ENCODE measurements around the gene ACSL6. TPM values are rescaled to one million over a fixed set of nuclear protein-coding genes. Genes with fewer than 3 reads are reported as not detected.

Gene ACSL6
- total RNA-seq, 2 donors from 2014 or later = 0.23 to 7.9 TPM

GRCh38 chr5:132000677-132001453 lies 10.6 kb downstream of the ACSL6 start:
- WGBS = 89% methylated on average over 7 of the region's 7 CpGs

DNA sequence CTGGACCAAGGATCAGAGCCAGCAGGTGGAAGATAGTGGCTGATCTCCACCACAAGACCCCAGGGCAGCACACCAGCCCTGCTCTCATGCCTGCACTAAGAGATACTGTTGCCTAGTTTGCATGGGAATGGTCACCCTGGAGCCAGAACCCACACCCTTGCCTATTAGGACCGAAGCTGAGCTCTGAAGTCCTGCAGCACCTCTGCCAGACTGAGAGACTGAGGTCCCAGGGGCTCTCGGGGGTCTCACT lies 11.3 kb downstream of the ACSL6 start:
- no peaks in the 10 kb centered on the region for H3K4me1 ChIP-seq (replicated peaks)
- H3K27ac ChIP-seq = no peak overlapping the region
- intact Hi-C loops (cut with DNase I) = loop anchor here (10.0 kb wide), 1 partner anchor 575 kb away; no protein-coding TSS in a partner anchor
- 92% methylated on average over 2 of the region's 2 CpGs for WGBS
- no peaks in the 10 kb centered on the region for H3K27me3 ChIP-seq (replicated peaks; ENCODE audit: insufficient read depth)
- no peak overlapping the region for H3K4me3 ChIP-seq
- H3K36me3 ChIP-seq = no peaks in the 10 kb centered on the region
- TF ChIP-seq POLR2AphosphoS5 (IDR thresholded peaks at IDR 0.05) = no peak
- TF ChIP-seq, protein P1, sequence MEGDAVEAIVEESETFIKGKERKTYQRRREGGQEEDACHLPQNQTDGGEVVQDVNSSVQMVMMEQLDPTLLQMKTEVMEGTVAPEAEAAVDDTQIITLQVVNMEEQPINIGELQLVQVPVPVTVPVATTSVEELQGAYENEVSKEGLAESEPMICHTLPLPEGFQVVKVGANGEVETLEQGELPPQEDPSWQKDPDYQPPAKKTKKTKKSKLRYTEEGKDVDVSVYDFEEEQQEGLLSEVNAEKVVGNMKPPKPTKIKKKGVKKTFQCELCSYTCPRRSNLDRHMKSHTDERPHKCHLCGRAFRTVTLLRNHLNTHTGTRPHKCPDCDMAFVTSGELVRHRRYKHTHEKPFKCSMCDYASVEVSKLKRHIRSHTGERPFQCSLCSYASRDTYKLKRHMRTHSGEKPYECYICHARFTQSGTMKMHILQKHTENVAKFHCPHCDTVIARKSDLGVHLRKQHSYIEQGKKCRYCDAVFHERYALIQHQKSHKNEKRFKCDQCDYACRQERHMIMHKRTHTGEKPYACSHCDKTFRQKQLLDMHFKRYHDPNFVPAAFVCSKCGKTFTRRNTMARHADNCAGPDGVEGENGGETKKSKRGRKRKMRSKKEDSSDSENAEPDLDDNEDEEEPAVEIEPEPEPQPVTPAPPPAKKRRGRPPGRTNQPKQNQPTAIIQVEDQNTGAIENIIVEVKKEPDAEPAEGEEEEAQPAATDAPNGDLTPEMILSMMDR (IDR thresholded peaks at IDR 0.05) = no peak
- TF ChIP-seq POLR2A (IDR thresholded peaks at IDR 0.05) = no peak
- no peak for DNase-seq (ENCODE audit: low spot score)
- no peaks in the 10 kb centered on the region for H3K9me3 ChIP-seq

More at GRCh38 chr5:132000677-132001453, 10.6 kb downstream of the ACSL6 start:
- TF ChIP-seq, protein P1 (IDR thresholded peaks at IDR 0.05) = no peak
- no peak for TF ChIP-seq POLR2A (IDR thresholded peaks at IDR 0.05)
- TF ChIP-seq POLR2AphosphoS5 (IDR thresholded peaks at IDR 0.05) = no peak
- Histone ChIP-seq H3K27ac (no peak overlapping the region), H3K27me3 (replicated peaks; ENCODE audit: insufficient read depth) (no peaks in the 10 kb centered on the region), H3K4me1 (replicated peaks) (no peaks in the 10 kb centered on the region), H3K9me3 (no peaks in the 10 kb centered on the region), H3K36me3 (no peaks in the 10 kb centered on the region), H3K4me3 (no peak overlapping the region)
- intact Hi-C loops (cut with DNase I) = loop anchor here (10.0 kb wide), 1 partner anchor 576 kb away; no protein-coding TSS in a partner anchor
- DNase-seq (ENCODE audit: low spot score) = no peak

DNA sequence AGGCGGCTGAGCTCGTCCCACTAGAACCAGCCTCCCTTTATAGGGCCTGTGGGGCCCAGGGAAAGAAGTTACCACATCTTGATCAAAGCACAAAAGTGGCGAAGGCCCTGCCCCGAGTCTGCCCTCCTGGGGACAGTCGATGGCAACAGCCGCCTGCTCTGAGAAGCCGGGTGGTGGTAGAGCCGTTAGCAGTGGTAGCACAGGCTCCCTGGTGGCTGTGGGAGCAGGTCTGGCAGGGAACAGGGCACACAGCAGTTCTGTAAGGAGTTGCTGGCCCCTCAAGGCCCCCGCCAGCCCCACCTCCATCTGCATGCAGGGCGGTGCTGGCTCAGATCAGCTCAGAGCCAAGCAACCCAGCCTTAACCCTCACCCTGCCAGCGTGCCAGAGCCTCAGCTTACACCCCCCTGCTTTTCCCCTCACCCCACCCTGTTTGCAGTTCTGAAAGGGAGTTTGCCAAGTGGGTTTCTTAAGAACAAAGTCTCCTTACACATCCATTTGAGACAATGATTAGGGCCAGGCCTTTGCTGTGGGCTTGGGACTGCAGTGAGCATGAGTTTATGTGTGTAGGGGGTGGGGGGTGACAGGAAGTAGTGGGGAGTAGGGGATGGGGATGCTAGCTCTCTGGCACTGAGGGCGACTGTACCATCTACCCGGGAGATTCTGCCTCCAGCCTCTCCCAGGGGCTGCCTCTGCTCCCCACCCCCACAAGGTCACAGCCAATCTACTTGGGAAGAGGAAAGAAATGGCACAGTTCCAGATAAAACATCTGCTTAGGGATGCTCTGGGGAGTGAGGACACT lies 11.8 kb downstream of the ACSL6 start:
- no peak for DNase-seq (ENCODE audit: low spot score)
- Histone ChIP-seq H3K4me1 (replicated peaks) (no peaks in the 10 kb centered on the region), H3K4me3 (no peak overlapping the region), H3K36me3 (no peaks in the 10 kb centered on the region), H3K27me3 (replicated peaks; ENCODE audit: insufficient read depth) (no peaks in the 10 kb centered on the region), H3K27ac (no peak overlapping the region), H3K9me3 (no peaks in the 10 kb centered on the region)
- 53% methylated on average over 13 of the region's 13 CpGs for WGBS
- TF ChIP-seq, protein P1 (IDR thresholded peaks at IDR 0.05) = no peak
- TF ChIP-seq POLR2A (IDR thresholded peaks at IDR 0.05) (no peak), POLR2AphosphoS5 (IDR thresholded peaks at IDR 0.05) (no peak)
- intact Hi-C loops (cut with DNase I) = loop anchor here (10.0 kb wide), 1 partner anchor 575 kb away; no protein-coding TSS in a partner anchor

- intact Hi-C loops (cut with DNase I) = no loop called here
- no peak overlapping the region for H3K4me3 ChIP-seq
- no peaks in the 10 kb centered on the region for H3K36me3 ChIP-seq
- no peaks in the 10 kb centered on the region for H3K9me3 ChIP-seq
- no peak overlapping the region for H3K27ac ChIP-seq
- TF ChIP-seq, protein P1 (IDR thresholded peaks at IDR 0.05) = no peak
- TF ChIP-seq POLR2A (IDR thresholded peaks at IDR 0.05) (no peak), POLR2AphosphoS5 (IDR thresholded peaks at IDR 0.05) (no peak)
- H3K4me1 ChIP-seq (replicated peaks) = no peaks in the 10 kb centered on the region
- no peaks in the 10 kb centered on the region for H3K27me3 ChIP-seq (replicated peaks; ENCODE audit: insufficient read depth)
- no peak for DNase-seq (ENCODE audit: low spot score)
- WGBS = 100% methylated on average over 2 of the region's 2 CpGs
These were observed 12.4 kb downstream of the ACSL6 start for GRCh38 chr5:131999041-131999440.
